Common myeloid progenitor, CD34-positive (primary cell): ENCODE results near the gene NRBF2.

ENCODE experiments used
- CTCF ChIA-PET: fragments of 350-600 bp; sonication (Branson Sonifier 250); formaldehyde crosslinking; loops from one replicate; lab custom pipeline; 2021; ENCODE audit warnings: antibody characterized with exemption; lab: Charles Lee
- POLR2A ChIA-PET: fragments of 350-600 bp; sonication (Branson Sonifier 250); formaldehyde crosslinking; loops from one replicate; lab custom pipeline; 2021; ENCODE audit warnings: antibody characterized with exemption; lab: Charles Lee
- DNase-seq, 3 donors: peaks; one replicate each; pipeline versions ENCODE4 v3.0.0 to v3.0.0-alpha.2; 2013
- H3K27ac ChIP-seq, 2 experiments: 1 replicate in 1 of 2; 2 replicates in 1 of 2; pipeline ENCODE4 v1.7.0; 2013; ENCODE audit warnings: inconsistent platforms in 2 of 2, low read length in 2 of 2, mild to moderate bottlenecking in 2 of 2, low read depth in 1 of 2, moderate library complexity in 1 of 2; ENCODE audit not compliant: severe bottlenecking in 2 of 2, insufficient read depth in 1 of 2, poor library complexity in 1 of 2
- H3K27me3 ChIP-seq, 5 experiments: replicated peaks in 2 of 5; 1 replicate in 3 of 5; 2 replicates in 2 of 5; pipeline versions ENCODE4 v1.6.1 to v1.7.0; 2013; ENCODE audit warnings: low read length in 4 of 5, mild to moderate bottlenecking in 2 of 5, moderate library complexity in 2 of 5, inconsistent platforms in 1 of 5; ENCODE audit not compliant: insufficient read depth in 5 of 5, control insufficient read depth in 4 of 5
- H3K36me3 ChIP-seq, 4 experiments: 1 replicate in 2 of 4; 2 replicates in 2 of 4; pipeline versions ENCODE4 v1.6.1 to v1.7.0; 2013; ENCODE audit warnings: low read length in 3 of 4, control low read depth in 1 of 4, mild to moderate bottlenecking in 1 of 4; ENCODE audit not compliant: control insufficient read depth in 4 of 4, insufficient read depth in 4 of 4
- H3K4me1 ChIP-seq, 4 experiments: 1 replicate in 3 of 4; 2 replicates in 1 of 4; pipeline versions ENCODE4 v1.6.1 to v1.7.1; 2013; ENCODE audit warnings: low read length in 3 of 4, mild to moderate bottlenecking in 3 of 4, control low read depth in 1 of 4, inconsistent platforms in 1 of 4, moderate library complexity in 1 of 4; ENCODE audit not compliant: control insufficient read depth in 4 of 4, insufficient read depth in 4 of 4; ENCODE audit errors: control extremely low read depth in 1 of 4
- H3K4me3 ChIP-seq, 7 experiments: 1 replicate in 4 of 7; 2 replicates in 3 of 7; pipeline versions ENCODE4 v1.5.1 to v1.7.0; 2013; ENCODE audit warnings: mild to moderate bottlenecking in 7 of 7, low read length in 6 of 7, moderate library complexity in 6 of 7, inconsistent platforms in 2 of 7, low read depth in 2 of 7, control low read depth in 1 of 7; ENCODE audit not compliant: insufficient read depth in 4 of 7, control insufficient read depth in 1 of 7; ENCODE audit errors: extremely low read depth in 1 of 7
- H3K9me3 ChIP-seq, 5 experiments: 1 replicate in 4 of 5; 2 replicates in 1 of 5; pipeline versions ENCODE4 v1.6.1 to v1.7.1; 2013; ENCODE audit warnings: low read length in 4 of 5, mild to moderate bottlenecking in 2 of 5, inconsistent platforms in 1 of 5, low read depth in 1 of 5, moderate library complexity in 1 of 5; ENCODE audit not compliant: control insufficient read depth in 4 of 5, insufficient read depth in 2 of 5; ENCODE audit errors: control extremely low read depth in 1 of 5
- WGBS: methylation state at CpG from one replicate; pipeline ENCODE4 v1.1.5; 2013; ENCODE audit not compliant: insufficient coverage; 5-methylcytosine and 5-hydroxymethylcytosine counted together

The NRBF2 gene

GRCh38 chr10:63157845-63158624, 24.9 kb downstream of the NRBF2 start:
- Histone ChIP-seq H3K27ac (no peak overlapping the region), H3K27me3 (no peaks in the 10 kb centered on the region), H3K9me3 (no peaks in the 10 kb centered on the region), H3K36me3 (peaks cover 0 to 16% (median 4%) of the 10 kb centered on the region in 4 experiments), H3K4me3 (no peak overlapping the region), H3K4me1 (no peaks in the 10 kb centered on the region)
- ChIA-PET POLR2A (interaction anchor here (0.6 to 0.7 kb wide), 2 partner anchors 9 to 1528 kb away, joined by 3 read pairs; no protein-coding TSS in a partner anchor), CTCF (interaction anchor here (0.6 to 15.9 kb wide), 28 partner anchors 10 to 916 kb away, joined by 3 to 232 read pairs (median 4); no protein-coding TSS in a partner anchor)
- DNase-seq = peak; percentile 85 to 90 (median 89)
- 75% methylated on average over 2 of the region's 3 CpGs for WGBS

GRCh38 chr10:63161592-63161991, 28.5 kb downstream of the NRBF2 start:
- Histone ChIP-seq H3K27ac (no peak overlapping the region), H3K9me3 (no peaks in the 10 kb centered on the region), H3K4me3 (no peak overlapping the region), H3K36me3 (peaks cover 3 to 14% (median 8%) of the 10 kb centered on the region in 4 experiments), H3K27me3 (no peaks in the 10 kb centered on the region), H3K4me1 (no peaks in the 10 kb centered on the region)
- ChIA-PET CTCF (interaction anchor here (0.8 to 15.9 kb wide), 7 partner anchors 15 to 724 kb away, joined by 3 to 232 read pairs (median 4); no protein-coding TSS in a partner anchor), POLR2A (no interaction called here)
- 100% methylated on average over 1 of the region's 2 CpGs for WGBS
- DNase-seq = no peak

DNA sequence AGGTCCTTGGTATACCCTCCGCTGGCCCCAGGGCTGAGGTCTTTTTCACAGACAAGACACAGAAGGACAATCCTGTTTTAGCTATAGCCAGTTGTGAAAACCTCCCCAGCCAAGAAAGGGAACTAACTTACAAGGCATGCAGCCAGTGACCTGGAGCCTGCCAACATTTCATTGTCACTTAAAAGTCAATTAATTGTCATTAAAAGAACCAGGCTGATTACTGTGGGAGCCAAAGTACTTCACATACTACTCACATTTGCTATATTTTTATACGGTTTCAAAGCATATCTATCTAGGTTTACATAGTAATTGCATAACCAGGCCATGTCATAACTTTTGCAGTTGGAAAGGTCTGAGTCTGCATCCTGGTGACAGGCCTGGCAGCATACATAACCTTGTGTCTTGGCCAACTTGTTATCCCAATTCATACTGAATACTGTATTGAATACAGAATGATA, 31.1 kb downstream of the NRBF2 start:
- CTCF ChIA-PET = interaction anchor here (1.0 to 15.9 kb wide), 4 partner anchors 8 to 553 kb away, joined by 3 to 232 read pairs (median 6); no protein-coding TSS in a partner anchor
- Histone ChIP-seq H3K4me3 (no peak overlapping the region), H3K27me3 (no peaks in the 10 kb centered on the region), H3K36me3 (peaks cover 7 to 21% (median 18%) of the 10 kb centered on the region in 4 experiments), H3K4me1 (no peaks in the 10 kb centered on the region), H3K9me3 (no peaks in the 10 kb centered on the region), H3K27ac (no peak overlapping the region)
- 100% methylated on average over 1 of the region's 2 CpGs for WGBS
- POLR2A ChIA-PET = no interaction called here
- no peak for DNase-seq

DNA sequence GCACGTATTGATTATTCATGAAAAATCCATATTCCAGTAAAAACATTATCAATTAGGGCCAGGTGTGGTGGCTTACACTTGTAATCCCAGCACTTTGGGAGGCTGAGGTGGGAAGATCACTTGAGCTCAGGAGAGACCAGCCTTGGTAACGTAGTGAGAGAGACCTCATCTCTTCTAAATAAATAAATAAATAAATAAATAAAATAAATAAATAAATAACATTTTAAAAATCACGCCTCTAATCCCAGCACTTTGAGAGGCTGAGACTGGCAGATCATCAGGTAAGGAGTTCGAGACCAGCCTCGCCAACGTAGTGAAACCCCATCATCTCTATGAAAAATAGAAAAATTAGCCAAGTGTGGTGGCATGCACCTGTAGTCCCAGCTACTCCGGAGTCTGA, 32.1 kb downstream of the NRBF2 start:
- Histone ChIP-seq H3K4me1 (no peaks in the 10 kb centered on the region), H3K4me3 (no peak overlapping the region), H3K27ac (no peak overlapping the region), H3K9me3 (no peaks in the 10 kb centered on the region), H3K36me3 (peaks cover 16 to 31% (median 25%) of the 10 kb centered on the region in 4 experiments), H3K27me3 (no peaks in the 10 kb centered on the region)
- ChIA-PET POLR2A (interaction anchor here (1.1 kb wide), 1 partner anchor 464 kb away, joined by 4 read pairs; no protein-coding TSS in a partner anchor), CTCF (interaction anchor here (0.8 to 15.9 kb wide), 5 partner anchors 9 to 552 kb away, joined by 3 to 232 read pairs (median 6); no protein-coding TSS in a partner anchor)
- DNase-seq = no peak
- 100% methylated on average over 1 of the region's 7 CpGs for WGBS

DNA sequence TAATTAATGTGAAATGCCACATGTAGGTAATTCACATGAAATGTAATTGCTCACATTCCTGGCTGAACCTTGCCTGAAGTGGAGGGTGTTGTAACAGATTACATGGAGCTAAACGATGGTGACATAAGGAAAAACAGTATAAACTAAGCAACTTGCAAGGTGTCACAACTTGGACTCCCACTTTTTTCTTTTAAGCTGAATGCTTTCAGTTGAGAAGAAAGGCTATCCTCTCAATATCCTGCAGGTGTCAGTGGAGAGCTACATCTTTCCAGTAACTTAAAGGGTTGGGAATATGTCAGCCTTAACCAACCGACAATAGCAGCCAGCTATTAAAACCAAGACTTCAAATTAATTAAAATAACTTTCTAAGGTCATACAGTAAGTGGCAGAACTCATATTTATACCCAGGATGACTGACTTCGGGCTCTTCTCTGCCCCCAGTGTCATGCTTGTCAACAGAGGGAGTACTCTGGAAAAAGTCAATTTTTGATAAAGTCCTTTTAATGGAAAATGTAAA, 33.7 kb downstream of the NRBF2 start:
- Histone ChIP-seq H3K9me3 (no peaks in the 10 kb centered on the region), H3K4me3 (no peak overlapping the region), H3K36me3 (peaks cover 21 to 44% (median 35%) of the 10 kb centered on the region in 4 experiments), H3K27ac (no peak overlapping the region), H3K4me1 (no peaks in the 10 kb centered on the region), H3K27me3 (no peaks in the 10 kb centered on the region)
- DNase-seq = peak; percentile 76 to 90 (median 86)
- WGBS = 57% methylated on average over 1 of the region's 3 CpGs
- ChIA-PET CTCF (interaction anchor here (0.7 to 15.9 kb wide), 28 partner anchors 8 to 600 kb away, joined by 3 to 232 read pairs (median 4); no protein-coding TSS in a partner anchor), POLR2A (interaction anchor here (0.6 to 1.0 kb wide), 3 partner anchors 9 to 553 kb away, joined by 3 read pairs; no protein-coding TSS in a partner anchor)

- H3K9me3 ChIP-seq = no peaks in the 10 kb centered on the region
- no peaks in the 10 kb centered on the region for H3K27me3 ChIP-seq
- no peak overlapping the region for H3K4me3 ChIP-seq
- CTCF ChIA-PET = interaction anchor here (1.0 to 15.9 kb wide), 5 partner anchors 12 to 549 kb away, joined by 3 to 232 read pairs (median 29); no protein-coding TSS in a partner anchor
- H3K4me1 ChIP-seq = peaks cover 0 to 3% (median 0%) of the 10 kb centered on the region in 4 experiments
- no peak overlapping the region for H3K27ac ChIP-seq
- WGBS = 100% methylated on average over 2 of the region's 2 CpGs
- DNase-seq = no peak
- H3K36me3 ChIP-seq = peaks cover 25 to 57% (median 41%) of the 10 kb centered on the region in 4 experiments
- POLR2A ChIA-PET = no interaction called here
Measured at GRCh38 chr10:63168821-63169462, 35.8 kb downstream of the NRBF2 start.
